KBM-7 (cell line): ENCODE measurements around the gene KRTAP4-11.
"Not testable (repeated sequence)": the region's sequence is repeated elsewhere in the genome, so short reads cannot be mapped to it uniquely, and the experiment has no call there.

Source experiments
- DNase-seq: peaks from one replicate; pipeline ENCODE4 v3.0.0-alpha.2; 2015
- in situ Hi-C: fragments of 300-500 bp; cut with MboI; formaldehyde crosslinking; loops from 2 replicates; pipeline ENCODE4 v1.14.3; 2020; ENCODE audit warnings: low sequenced_read_pairs, low pct_unique_long_range_greater_than_20kb, mixed read lengths

Gene KRTAP4-11

GRCh38 chr17:41117846-41118386 lies at the start of gene KRTAP4-11:
KRTAP4-11 (minus strand) TSS chr17:41118373; CDS start chr17:41118315, 58 bp downstream.
- in situ Hi-C loops, DNase-seq: not testable (repeated sequence)

- DNase-seq, result no peak
- in situ Hi-C loops, result no loop called here
Measured at GRCh38 chr17:41167561-41167960, 49.4 kb upstream of the KRTAP4-11 start.

GRCh38 chr17:41163828-41164227 lies 45.7 kb upstream of the KRTAP4-11 start:
- in situ Hi-C loops, result no loop called here

GRCh38 chr17:41160648-41161047 lies 42.5 kb upstream of the KRTAP4-11 start, which contains the start of gene KRTAP4-4:
KRTAP4-4 (minus strand) TSS chr17:41160748; CDS start chr17:41160691, 57 bp downstream.
- in situ Hi-C loops, result no loop called here
- no peak for DNase-seq

More at GRCh38 chr17:41163828-41164227, 45.7 kb upstream of the KRTAP4-11 start:
- DNase-seq, result no peak

GRCh38 chr17:41160190-41160589 lies 42.0 kb upstream of the KRTAP4-11 start:
- in situ Hi-C loops, result not testable (repeated sequence)

GRCh38 chr17:41153856-41154255 lies 35.7 kb upstream of the KRTAP4-11 start:
- in situ Hi-C loops, result no loop called here
- DNase-seq, result peak; percentile 40

More at GRCh38 chr17:41160190-41160589, 42.0 kb upstream of the KRTAP4-11 start:
- DNase-seq, result not testable (repeated sequence)

GRCh38 chr17:41151525-41151924 lies 33.4 kb upstream of the KRTAP4-11 start:
- DNase-seq, result no peak
- in situ Hi-C loops, result no loop called here

GRCh38 chr17:41150026-41150425 lies 31.9 kb upstream of the KRTAP4-11 start:
- DNase-seq, result no peak
- in situ Hi-C loops, result no loop called here

- DNase-seq, result no peak
- in situ Hi-C loops, result no loop called here
Measured at GRCh38 chr17:41149652-41149985, 31.4 kb upstream of the KRTAP4-11 start, which contains the start of gene KRTAP4-5. KRTAP4-5 (minus strand) TSS chr17:41149825; CDS start chr17:41149767, 58 bp downstream.

- DNase-seq, in situ Hi-C loops: not testable (repeated sequence)
Measured at GRCh38 chr17:41148971-41149651, 30.9 kb upstream of the KRTAP4-11 start.

- in situ Hi-C loops, result no loop called here
- DNase-seq, result no peak
Measured at GRCh38 chr17:41147531-41148204, 29.5 kb upstream of the KRTAP4-11 start.

GRCh38 chr17:41145261-41145660 lies 27.1 kb upstream of the KRTAP4-11 start:
- in situ Hi-C loops, result no loop called here

GRCh38 chr17:41144846-41145245 lies 26.7 kb upstream of the KRTAP4-11 start:
- DNase-seq, result no peak
- in situ Hi-C loops, result no loop called here

More at GRCh38 chr17:41145261-41145660, 27.1 kb upstream of the KRTAP4-11 start:
- no peak for DNase-seq

GRCh38 chr17:41141361-41141760 lies 23.2 kb upstream of the KRTAP4-11 start:
- in situ Hi-C loops, result no loop called here
- no peak for DNase-seq

- DNase-seq, result no peak
- in situ Hi-C loops, result no loop called here
Measured at GRCh38 chr17:41140360-41141131, 22.4 kb upstream of the KRTAP4-11 start, which contains the start of gene KRTAP4-6. KRTAP4-6 (minus strand) TSS chr17:41140544; CDS start chr17:41140487, 57 bp downstream.

GRCh38 chr17:41139865-41140264 lies 21.7 kb upstream of the KRTAP4-11 start:
- in situ Hi-C loops, DNase-seq: not testable (repeated sequence)

GRCh38 chr17:41133880-41134735 lies 15.9 kb upstream of the KRTAP4-11 start:
- in situ Hi-C loops, result no loop called here
- no peak for DNase-seq

GRCh38 chr17:41131979-41132378 lies 13.8 kb upstream of the KRTAP4-11 start:
- in situ Hi-C loops, result no loop called here
- DNase-seq, result no peak
